Peyer's patch (tissue), 4 donors: ENCODE results near the gene TXNIP.
A peak's percentile ranks its signal among the peaks of the same experiment; 100 is the strongest.

Experiments
- CTCF ChIP-seq, 6 experiments: fragments of 450-650 bp in 4 of 6; fragments of 200-600 bp in 2 of 6; sonication (generic) in 1 of 6; IDR thresholded peaks; one replicate each; pipeline ENCODE4 v1.5.1; 2017 to 2019; ENCODE audit warnings: antibody characterized with exemption in 6 of 6, mild to moderate bottlenecking in 3 of 6, moderate library complexity in 1 of 6
- POLR2A ChIP-seq, 2 donors: fragments of 450-650 bp; IDR thresholded peaks; one replicate each; pipeline ENCODE4 v1.5.1; 2017; ENCODE audit warnings: antibody characterized with exemption in 2 of 2, mild to moderate bottlenecking in 2 of 2, moderate library complexity in 2 of 2

GRCh38 chr1:145996433-145997015, at the start of gene TXNIP:
- TF ChIP-seq CTCF (IDR thresholded peaks at IDR 0.05) (no peak), POLR2A (IDR thresholded peaks at IDR 0.05) (peak; percentile 99)
